HG02798 (cell line): ENCODE measurements around the gene C1orf167.

ENCODE experiments used
- ATAC-seq: cut with Tn5 transposase; IDR thresholded peaks from one replicate; pipeline ENCODE4 v1.9.1; 2021; ENCODE audit warnings: mild to moderate bottlenecking; ENCODE audit not compliant: unreplicated experiment, poor library complexity

C1orf167 gene

GRCh38 chr1:11764115-11764514, 2.1 kb downstream of the C1orf167 start:
- no peak for ATAC-seq

DNA sequence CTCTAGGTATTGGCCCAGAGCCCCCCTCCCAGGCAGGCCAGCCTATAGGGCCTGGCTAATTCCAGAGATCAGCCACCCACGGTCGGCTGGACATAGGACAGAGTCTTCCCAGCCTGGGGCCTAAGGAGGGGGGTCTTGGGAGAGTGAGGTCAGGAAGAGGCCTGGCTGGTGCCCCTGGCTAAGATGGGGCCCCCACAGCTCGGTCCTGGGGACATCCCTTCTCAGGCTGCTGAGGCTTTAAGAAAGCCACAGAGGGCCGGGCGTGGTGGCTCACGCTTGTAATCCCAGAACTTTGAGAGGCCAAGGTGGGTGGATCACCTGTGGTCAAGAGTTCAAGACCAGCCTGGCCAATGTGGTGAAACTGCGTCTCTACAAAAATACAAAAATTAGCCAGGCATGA, 2.5 kb downstream of the C1orf167 start:
- no peak for ATAC-seq

- ATAC-seq = no peak
Measured at GRCh38 chr1:11765661-11766428, 3.9 kb downstream of the C1orf167 start.

- no peak for ATAC-seq
Measured at GRCh38 chr1:11766429-11766776, 4.4 kb downstream of the C1orf167 start.

DNA sequence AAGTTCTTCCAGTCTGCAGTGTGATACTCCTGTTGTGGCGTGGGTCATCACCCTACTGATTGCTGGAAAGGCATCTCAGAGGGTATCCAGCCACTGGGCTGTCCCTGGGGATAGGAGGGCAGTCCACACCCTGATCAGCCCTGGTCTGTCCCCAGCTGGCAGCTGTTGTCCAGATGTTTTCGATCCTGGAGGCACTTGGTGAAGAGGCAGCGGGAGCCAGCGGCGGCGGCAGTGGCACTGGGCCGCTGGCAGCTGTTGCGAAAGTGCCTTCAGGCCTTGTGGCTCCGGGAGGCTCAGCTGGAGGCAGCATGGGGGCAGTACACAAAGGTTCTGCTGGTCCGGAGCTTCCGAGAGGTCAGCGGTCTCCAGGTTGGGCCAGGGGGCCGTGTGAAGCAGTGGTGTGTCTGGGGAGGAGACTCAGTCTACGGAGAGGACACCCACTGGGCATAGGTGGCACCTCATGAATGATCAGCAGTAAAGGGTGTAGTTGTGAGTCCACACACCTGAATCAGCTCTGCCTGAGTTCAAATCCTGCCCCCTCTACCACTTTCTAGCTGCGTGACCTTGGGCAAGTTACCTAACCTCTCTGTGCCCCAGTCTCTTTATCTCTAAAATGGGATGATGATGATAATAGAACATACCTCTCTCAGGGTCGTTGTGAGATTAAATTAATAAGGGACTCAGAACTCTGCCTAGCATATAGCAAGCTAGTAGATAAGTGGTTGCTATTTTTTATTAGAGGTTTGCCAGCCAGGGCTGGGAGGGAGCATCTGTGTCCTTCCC, 6.1 kb downstream of the C1orf167 start:
- no peak for ATAC-seq

- ATAC-seq = no peak
Measured at GRCh38 chr1:11768821-11769220, 6.8 kb downstream of the C1orf167 start.

DNA sequence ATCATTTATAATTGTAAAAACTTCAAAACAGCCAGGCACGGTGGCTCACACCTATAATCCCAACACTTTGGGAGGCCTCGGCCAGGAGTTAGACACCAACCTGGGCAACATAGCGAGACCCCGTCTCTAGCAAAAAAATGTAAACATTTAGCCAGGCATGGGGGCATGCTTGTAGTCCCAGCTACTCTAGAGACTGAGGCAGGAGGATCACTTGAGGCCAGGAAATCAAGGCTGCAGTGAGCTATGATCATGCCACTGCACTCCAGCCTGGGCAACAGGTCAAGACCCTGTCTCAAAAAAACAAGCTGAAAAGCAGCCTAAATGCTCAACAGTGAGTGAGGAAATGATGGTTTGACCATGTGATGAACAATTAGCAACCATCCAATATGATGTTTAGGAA, 7.3 kb downstream of the C1orf167 start:
- no peak for ATAC-seq

DNA sequence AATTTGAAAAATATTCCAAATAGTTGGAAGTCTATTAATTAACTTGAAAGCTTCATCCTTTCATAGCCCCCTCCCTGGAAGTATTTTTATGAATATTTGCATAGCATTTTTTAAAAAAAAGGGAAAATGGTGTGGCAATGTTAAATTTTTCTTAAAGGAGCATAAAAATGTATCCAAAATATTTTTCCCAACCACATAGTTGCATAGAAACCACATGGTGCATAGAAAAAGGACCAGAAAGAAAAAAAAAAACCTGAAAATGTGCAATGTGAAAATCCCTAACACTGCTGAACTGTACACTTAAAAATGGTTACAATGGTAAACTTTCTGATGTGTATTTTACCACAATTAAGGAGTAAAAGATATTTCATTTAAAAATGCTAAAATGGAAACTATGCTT, 8.0 kb downstream of the C1orf167 start:
- no peak for ATAC-seq

GRCh38 chr1:11771481-11772043, 9.6 kb downstream of the C1orf167 start:
- ATAC-seq = no peak

GRCh38 chr1:11772458-11772857, 10.5 kb downstream of the C1orf167 start:
- ATAC-seq = no peak

DNA sequence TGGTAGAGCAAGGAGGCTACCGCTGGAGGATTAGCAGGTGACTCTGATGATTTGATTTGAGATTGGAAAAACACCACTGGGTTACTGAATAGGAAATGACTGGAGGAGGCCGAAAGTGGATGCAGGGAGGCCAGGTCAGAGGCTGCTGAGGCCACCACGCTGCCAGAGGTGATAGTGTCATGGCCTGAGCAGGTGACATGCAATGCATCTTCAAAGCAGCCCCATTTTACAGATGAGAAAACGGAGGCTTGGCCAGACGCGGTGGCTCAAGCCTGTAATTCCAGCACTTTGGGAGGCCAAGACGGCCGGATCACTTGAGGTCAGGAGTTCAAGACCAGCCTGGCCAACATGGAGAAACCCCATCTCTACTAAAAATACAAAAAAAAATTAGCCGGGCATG, 12.8 kb downstream of the C1orf167 start:
- no peak for ATAC-seq

DNA sequence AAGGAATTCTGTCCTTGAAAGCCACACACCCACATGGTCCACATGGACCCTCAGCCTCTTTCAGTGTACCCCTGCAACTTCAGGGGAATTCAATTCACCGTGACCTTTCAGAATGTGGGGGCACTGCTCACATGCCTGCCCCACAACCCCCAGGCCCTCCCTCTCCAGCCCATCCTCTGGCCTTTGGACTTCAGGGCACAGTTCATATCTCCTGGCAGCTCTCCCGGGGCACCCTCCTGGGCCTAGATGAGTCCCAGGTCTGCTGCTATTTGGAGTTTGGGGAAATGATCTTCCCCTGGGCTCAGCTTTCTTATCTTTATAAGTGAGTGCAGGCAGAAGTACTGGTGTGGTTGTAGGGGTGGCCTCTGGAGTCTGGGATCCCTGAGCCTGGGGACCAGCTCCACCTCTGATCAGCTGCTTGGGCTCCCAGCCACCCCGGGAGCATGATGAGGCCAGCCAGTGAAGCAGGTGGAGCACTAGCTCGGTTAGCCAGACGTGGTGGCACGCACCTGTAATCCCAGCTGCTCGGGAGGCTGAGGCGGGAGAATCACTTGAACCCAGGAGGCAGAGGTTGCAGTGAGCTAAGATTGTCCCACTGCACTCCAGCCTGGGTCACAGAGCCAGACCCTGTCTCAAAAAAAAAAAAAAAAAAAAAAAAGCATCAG, 15.8 kb downstream of the C1orf167 start:
- ATAC-seq = no peak

DNA sequence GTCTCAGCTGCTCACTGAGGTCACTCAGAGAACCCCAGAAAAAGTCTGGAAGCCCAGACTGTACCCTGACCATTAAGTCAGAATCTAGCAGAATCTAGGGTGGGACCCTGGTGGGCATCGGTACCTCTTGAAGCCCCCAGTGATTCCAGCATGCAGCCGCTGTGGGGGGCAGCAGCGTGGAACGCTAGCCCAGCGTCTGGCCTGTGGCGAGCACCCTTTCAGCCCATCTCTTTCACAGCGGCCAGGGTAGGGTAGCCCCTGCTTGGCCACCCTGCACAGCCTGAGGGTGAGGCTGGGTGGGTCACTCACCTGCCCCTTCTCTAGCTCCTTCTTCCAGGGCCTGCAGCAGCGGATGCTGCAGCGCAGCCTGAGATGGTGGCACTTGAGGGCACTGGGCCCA, 16.3 kb downstream of the C1orf167 start:
- ATAC-seq = no peak

- no peak for ATAC-seq
Measured at GRCh38 chr1:11778844-11779623, 17.0 kb downstream of the C1orf167 start.

GRCh38 chr1:11779715-11780379, 17.9 kb downstream of the C1orf167 start:
- ATAC-seq = no peak

DNA sequence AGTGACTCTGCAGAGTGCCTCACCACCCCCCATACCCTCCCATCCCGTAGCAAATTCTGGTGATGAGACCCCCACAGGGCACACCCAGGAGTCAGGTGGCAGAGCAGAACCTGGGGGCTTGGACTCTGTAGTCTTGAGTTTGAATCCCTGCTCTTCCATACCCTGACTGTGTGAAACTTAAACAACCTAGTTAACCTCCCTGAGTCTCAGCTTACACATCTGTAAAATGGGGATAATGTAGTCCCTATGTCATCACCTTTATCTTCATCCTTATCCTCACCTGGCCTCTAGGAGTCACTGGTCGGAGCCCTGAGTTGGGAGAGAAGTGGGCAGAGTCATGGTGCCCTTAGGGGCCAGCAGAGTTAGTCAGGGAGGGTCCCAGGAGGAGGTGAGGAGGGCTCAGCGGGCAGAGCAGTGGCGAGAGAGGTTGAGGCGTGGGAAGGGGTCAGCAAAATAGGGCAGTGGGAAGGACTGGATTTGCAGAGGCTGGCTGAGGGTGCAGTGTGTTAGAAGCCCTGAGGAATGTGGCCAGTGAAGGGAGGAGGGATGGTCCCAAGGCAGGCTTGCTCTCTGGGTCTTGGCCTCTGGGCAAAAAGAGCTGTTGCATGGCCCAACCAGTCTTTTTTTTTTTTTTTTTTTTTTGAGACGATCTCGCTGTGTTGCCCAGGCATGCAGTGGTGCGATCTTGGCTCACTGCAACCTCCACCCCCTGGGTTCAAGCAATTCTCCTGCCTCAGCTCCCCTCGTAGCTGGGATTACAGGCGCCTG, 18.6 kb downstream of the C1orf167 start:
- ATAC-seq = no peak

- no peak for ATAC-seq
Measured at GRCh38 chr1:11781297-11781696, 19.3 kb downstream of the C1orf167 start.

DNA sequence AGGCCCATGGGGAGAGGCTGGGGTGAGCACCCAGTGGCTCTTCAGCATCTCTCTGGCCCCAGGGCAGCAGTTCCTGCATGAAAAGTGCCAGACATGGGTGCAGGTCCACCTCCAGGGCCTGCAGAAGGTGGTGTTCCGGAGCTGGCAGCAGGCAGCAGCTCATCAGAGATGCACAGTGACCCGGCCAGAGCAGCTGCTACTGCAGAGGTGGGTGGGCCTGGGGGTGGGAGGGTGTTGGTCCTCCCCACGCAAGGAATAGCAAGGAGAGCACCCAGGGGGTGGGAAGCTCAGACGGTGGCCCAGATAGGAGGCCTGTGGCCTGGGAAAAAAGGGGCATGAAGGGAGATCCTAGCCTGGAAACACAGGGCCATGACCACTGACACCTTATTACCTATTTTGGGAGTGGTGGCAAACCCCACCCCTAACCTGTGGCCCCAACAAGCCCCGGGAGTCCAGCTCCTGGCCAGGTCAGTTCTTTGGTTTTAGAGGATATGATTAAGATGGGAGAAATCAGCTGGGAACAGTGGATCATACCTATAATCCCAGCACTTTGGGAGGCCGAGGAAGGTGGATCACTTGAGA, 20.2 kb downstream of the C1orf167 start:
- ATAC-seq = no peak

GRCh38 chr1:11783556-11783955, 21.6 kb downstream of the C1orf167 start:
- ATAC-seq = no peak
